HEK293 (cell line): ENCODE measurements around the gene CELF1.

Source experiments
- CTCF ChIA-PET: fragments of 350-600 bp; formaldehyde crosslinking; extraction: SDS; loops from one replicate; lab custom pipeline; 2021; ENCODE audit warnings: antibody characterized with exemption; lab: Yijun Ruan, JAX
- POLR2A ChIA-PET: fragments of 300-600 bp; formaldehyde crosslinking; extraction: SDS; loops from one replicate; lab custom pipeline; 2020; ENCODE audit warnings: antibody characterized with exemption, inconsistent platforms; lab: Yijun Ruan, JAX
- H3K27ac ChIP-seq: fragments of 200-500 bp; sonication (Bioruptor generic); 2 replicates; pipeline ENCODE4 v1.5.1; 2014; ENCODE audit warnings: low read depth, low read length, control low read depth, inconsistent platforms; ENCODE audit errors: extremely low read depth
- H3K36me3 ChIP-seq, 2 experiments: fragments of 200-500 bp in 1 of 2; sonication (Bioruptor generic) in 1 of 2; 1 replicate in 1 of 2; 2 replicates in 1 of 2; pipeline ENCODE4 v1.5.1; 2014 to 2017; ENCODE audit warnings: inconsistent platforms in 2 of 2, low read length in 2 of 2; ENCODE audit not compliant: control insufficient read depth in 2 of 2, insufficient read depth in 1 of 2
- H3K4me1 ChIP-seq: fragments of 200-500 bp; sonication (Bioruptor generic); 2 replicates; pipeline ENCODE4 v1.5.1; 2014; ENCODE audit warnings: mild to moderate bottlenecking, low read length, inconsistent platforms; ENCODE audit not compliant: control insufficient read depth, insufficient read depth
- H3K4me3 ChIP-seq: 2 replicates; pipeline ENCODE4 v1.5.1; 2011; ENCODE audit warnings: low read depth, mild to moderate bottlenecking, control low read depth, low read length, moderate library complexity
- H3K9me3 ChIP-seq: fragments of 200-500 bp; sonication (Bioruptor generic); 2 replicates; pipeline ENCODE4 v1.5.1; 2014; ENCODE audit warnings: low read depth, low read length, inconsistent platforms; ENCODE audit not compliant: control insufficient read depth, insufficient read depth
- KLF9 ChIP-seq: fragments of 450-650 bp; formaldehyde crosslinking; IDR thresholded peaks from 2 replicates; pipeline ENCODE4 v1.5.1; 2016; ENCODE audit warnings: missing biosample characterization, missing genetic modification characterization, low read depth
- PRDM6 ChIP-seq: fragments of 450-650 bp; formaldehyde crosslinking; IDR thresholded peaks from 2 replicates; pipeline ENCODE4 v1.5.1; 2017; ENCODE audit warnings: missing biosample characterization, missing genetic modification characterization
- SP3 ChIP-seq: fragments of 450-650 bp; formaldehyde crosslinking; IDR thresholded peaks from 2 replicates; pipeline ENCODE4 v1.5.1; 2016; ENCODE audit warnings: missing biosample characterization, missing genetic modification characterization
- WT1 ChIP-seq: fragments of 450-650 bp; formaldehyde crosslinking; IDR thresholded peaks from 2 replicates; pipeline ENCODE4 v1.5.1; 2016; ENCODE audit warnings: missing biosample characterization, missing genetic modification characterization
- ZBTB26 ChIP-seq: fragments of 450-650 bp; formaldehyde crosslinking; optimal IDR thresholded peaks from 2 replicates; pipeline ENCODE3; 2016; ENCODE audit warnings: missing biosample characterization, mild to moderate bottlenecking, missing genetic modification characterization
- ZBTB48 ChIP-seq: fragments of 450-650 bp; formaldehyde crosslinking; IDR thresholded peaks from 2 replicates; pipeline ENCODE4 v1.5.1; 2016; ENCODE audit warnings: missing biosample characterization, missing genetic modification characterization
- ZNF10 ChIP-seq: fragments of 450-650 bp; formaldehyde crosslinking; IDR thresholded peaks from 2 replicates; pipeline ENCODE4 v1.5.1; 2017; ENCODE audit warnings: missing biosample characterization, missing genetic modification characterization
- ZNF280C ChIP-seq: fragments of 450-650 bp; formaldehyde crosslinking; IDR thresholded peaks from 2 replicates; pipeline ENCODE4 v1.5.1; 2016; ENCODE audit warnings: missing biosample characterization, missing genetic modification characterization
- ZNF350 ChIP-seq: fragments of 450-650 bp; formaldehyde crosslinking; IDR thresholded peaks from 2 replicates; pipeline ENCODE4 v1.5.0; 2017; ENCODE audit warnings: missing biosample characterization, mild to moderate bottlenecking, missing genetic modification characterization
- ZNF362 ChIP-seq: fragments of 450-650 bp; formaldehyde crosslinking; IDR thresholded peaks from 2 replicates; pipeline ENCODE4 v1.5.1; 2016; ENCODE audit warnings: missing biosample characterization, missing genetic modification characterization
- ZNF423 ChIP-seq: fragments of 450-650 bp; formaldehyde crosslinking; IDR thresholded peaks from 2 replicates; pipeline ENCODE4 v1.5.1; 2016; ENCODE audit warnings: missing biosample characterization, missing genetic modification characterization
- ZNF518A ChIP-seq: fragments of 450-650 bp; formaldehyde crosslinking; conservative IDR thresholded peaks from 2 replicates; pipeline ENCODE4 v1.5.1; 2016; ENCODE audit warnings: low read depth, missing biosample characterization, missing genetic modification characterization
- ZNF664 ChIP-seq: fragments of 450-650 bp; formaldehyde crosslinking; IDR thresholded peaks from 2 replicates; pipeline ENCODE4 v1.5.1; 2016; ENCODE audit warnings: missing biosample characterization, missing genetic modification characterization
- ZNF707 ChIP-seq: fragments of 450-650 bp; formaldehyde crosslinking; IDR thresholded peaks from 2 replicates; pipeline ENCODE4 v1.5.1; 2016; ENCODE audit warnings: missing biosample characterization, missing genetic modification characterization
- ZXDB ChIP-seq: fragments of 450-650 bp; formaldehyde crosslinking; IDR thresholded peaks from 2 replicates; pipeline ENCODE4 v1.5.1; 2016; ENCODE audit warnings: missing biosample characterization, missing genetic modification characterization

Gene CELF1

GRCh38 chr11:47518212-47518964 is 34.5 kb downstream of the CELF1 start:
- ChIA-PET CTCF (interaction anchor here (1.0 to 1.7 kb wide), 2 partner anchors 21 to 35 kb away, joined by 3 to 4 read pairs; no protein-coding TSS in a partner anchor), POLR2A (interaction anchor here (1.4 kb wide), 1 partner anchor 33 kb away, joined by 4 read pairs; no protein-coding TSS in a partner anchor)
- no peaks in the 10 kb centered on the region for H3K36me3 ChIP-seq
- H3K4me1 ChIP-seq: peaks cover 17% of the 10 kb centered on the region
- TF ChIP-seq WT1 (tag by site-specific recombination) (no peak), PRDM6 (tag by site-specific recombination) (peak; percentile 12; the same call in 1 of the 2 replicates), ZNF350 (tag by site-specific recombination) (no peak), ZNF664 (tag by site-specific recombination) (no peak), ZNF10 (tag by site-specific recombination) (no peak), ZNF423 (tag by site-specific recombination) (no peak), ZBTB48 (tag by site-specific recombination) (peak; percentile 46; the same call in 1 of the 2 replicates)
- H3K4me3 ChIP-seq: no peak overlapping the region
- H3K27ac ChIP-seq: peak overlapping the region; percentile 17; the same call in 1 of the 2 replicates
- H3K9me3 ChIP-seq: no peaks in the 10 kb centered on the region

GRCh38 chr11:47516984-47517853 is 35.7 kb downstream of the CELF1 start:
- Histone ChIP-seq H3K4me3 (no peak overlapping the region), H3K36me3 (no peaks in the 10 kb centered on the region), H3K4me1 (peaks cover 20% of the 10 kb centered on the region), H3K9me3 (no peaks in the 10 kb centered on the region), H3K27ac (no peak overlapping the region)
- ChIA-PET POLR2A (interaction anchor here (1.4 kb wide), 1 partner anchor 35 kb away, joined by 4 read pairs; no protein-coding TSS in a partner anchor), CTCF (interaction anchor here (0.7 to 1.7 kb wide), 2 partner anchors 24 to 36 kb away, joined by 3 to 4 read pairs; no protein-coding TSS in a partner anchor)
- no peak for TF ChIP-seq KLF9 (tag by site-specific recombination)
- no peak for TF ChIP-seq ZNF707 (tag by site-specific recombination)
- TF ChIP-seq ZNF518A (tag by site-specific recombination): no peak
- no peak for TF ChIP-seq SP3 (tag by site-specific recombination)
- TF ChIP-seq ZNF362 (tag by site-specific recombination): peak; percentile 64; the same call in 1 of the 2 replicates
- no peak for TF ChIP-seq ZNF280C (tag by site-specific recombination)
- TF ChIP-seq ZBTB26 (tag by site-specific recombination): no peak
- no peak for TF ChIP-seq ZXDB
